Measurements from ENCODE around the gene SIGLEC11. TPM values are rescaled to one million over a fixed set of nuclear protein-coding genes. Genes with fewer than 3 reads are reported as not detected.

SIGLEC11 gene
- total RNA-seq, 2 experiments from 2014 or later = not detected

GRCh38 chr19:49938662-49939061 is 22.3 kb downstream of the SIGLEC11 start:
- Mint-ChIP-seq H3K4me1 (peaks cover 13% of the 10 kb centered on the region), H3K27ac (no peak overlapping the region), H3K27me3 (peaks cover 12% of the 10 kb centered on the region), H3K36me3 (ENCODE audit: low read depth) (peaks cover 1% of the 10 kb centered on the region), H3K9me3 (no peaks in the 10 kb centered on the region), H3K4me3 (no peak overlapping the region)
- ChIA-PET CTCF (interaction anchor here (1.4 to 2.1 kb wide), 3 partner anchors 14 to 46 kb away, joined by 3 to 7 read pairs (median 5); no protein-coding TSS in a partner anchor), POLR2A (no interaction called here)
- no peak for DNase-seq

- H3K4me3 Mint-ChIP-seq = no peak overlapping the region
- H3K27me3 Mint-ChIP-seq = peaks cover 9% of the 10 kb centered on the region
- H3K4me1 Mint-ChIP-seq = peaks cover 21% of the 10 kb centered on the region
- H3K36me3 Mint-ChIP-seq (ENCODE audit: low read depth) = peaks cover 6% of the 10 kb centered on the region
- no peaks in the 10 kb centered on the region for H3K9me3 Mint-ChIP-seq
- no peak overlapping the region for H3K27ac Mint-ChIP-seq
- ChIA-PET CTCF (interaction anchor here (0.8 to 2.1 kb wide), 8 partner anchors 9 to 198 kb away, joined by 3 to 7 read pairs (median 3); partner anchors contain the start of genes ATF5 and NUP62), POLR2A (no interaction called here)
- DNase-seq = peak; percentile 78
Observed at GRCh38 chr19:49937750-49938381, 23.1 kb downstream of the SIGLEC11 start.

- Mint-ChIP-seq H3K36me3 (ENCODE audit: low read depth) (peaks cover 10% of the 10 kb centered on the region), H3K9me3 (no peaks in the 10 kb centered on the region), H3K4me1 (peaks cover 32% of the 10 kb centered on the region), H3K4me3 (no peak overlapping the region), H3K27ac (no peak overlapping the region), H3K27me3 (peaks cover 6% of the 10 kb centered on the region)
- DNase-seq = no peak
- ChIA-PET CTCF (interaction anchor here (0.5 to 1.2 kb wide), 3 partner anchors 50 to 199 kb away, joined by 3 to 4 read pairs (median 3); no protein-coding TSS in a partner anchor), POLR2A (no interaction called here)
Observed at GRCh38 chr19:49936549-49936948, 24.4 kb downstream of the SIGLEC11 start.

- ChIA-PET POLR2A (no interaction called here), CTCF (no interaction called here)
- no peak for DNase-seq
- Mint-ChIP-seq H3K4me3 (peak overlapping the region; percentile 20), H3K4me1 (peaks cover 39% of the 10 kb centered on the region), H3K36me3 (ENCODE audit: low read depth) (peaks cover 22% of the 10 kb centered on the region), H3K9me3 (no peaks in the 10 kb centered on the region), H3K27ac (peak overlapping the region; percentile 10), H3K27me3 (peaks cover 6% of the 10 kb centered on the region)
Observed at GRCh38 chr19:49933643-49934042, 27.3 kb downstream of the SIGLEC11 start.

GRCh38 chr19:49932731-49933131 is 28.2 kb downstream of the SIGLEC11 start:
- Mint-ChIP-seq H3K9me3 (no peaks in the 10 kb centered on the region), H3K27me3 (peaks cover 6% of the 10 kb centered on the region), H3K4me3 (peak overlapping the region; percentile 47), H3K27ac (peak overlapping the region; percentile 66), H3K4me1 (peaks cover 43% of the 10 kb centered on the region), H3K36me3 (ENCODE audit: low read depth) (peaks cover 28% of the 10 kb centered on the region)
- POLR2A ChIA-PET = no interaction called here
- CTCF ChIA-PET = interaction anchor here (0.5 kb wide), 1 partner anchor 975 kb away, joined by 3 read pairs; no protein-coding TSS in a partner anchor
- DNase-seq = peak; percentile 65

GRCh38 chr19:49932041-49932451 is 28.9 kb downstream of the SIGLEC11 start:
- H3K9me3 Mint-ChIP-seq = no peaks in the 10 kb centered on the region
- H3K4me1 Mint-ChIP-seq = peaks cover 47% of the 10 kb centered on the region
- DNase-seq = no peak
- no peak overlapping the region for H3K4me3 Mint-ChIP-seq
- peaks cover 35% of the 10 kb centered on the region for H3K36me3 Mint-ChIP-seq (ENCODE audit: low read depth)
- no peak overlapping the region for H3K27ac Mint-ChIP-seq
- H3K27me3 Mint-ChIP-seq = peaks cover 6% of the 10 kb centered on the region
- POLR2A ChIA-PET = no interaction called here
- CTCF ChIA-PET = no interaction called here

GRCh38 chr19:49931293-49932040 is 29.5 kb downstream of the SIGLEC11 start:
- Mint-ChIP-seq H3K36me3 (ENCODE audit: low read depth) (peaks cover 38% of the 10 kb centered on the region), H3K27ac (peak overlapping the region; percentile 34), H3K9me3 (no peaks in the 10 kb centered on the region), H3K4me1 (peaks cover 50% of the 10 kb centered on the region), H3K27me3 (peaks cover 5% of the 10 kb centered on the region), H3K4me3 (no peak overlapping the region)
- no peak for DNase-seq
- POLR2A ChIA-PET = no interaction called here
- CTCF ChIA-PET = no interaction called here

- Mint-ChIP-seq H3K4me3 (peak overlapping the region; percentile 93), H3K36me3 (ENCODE audit: low read depth) (peaks cover 41% of the 10 kb centered on the region), H3K27ac (no peak overlapping the region), H3K27me3 (no peaks in the 10 kb centered on the region), H3K9me3 (no peaks in the 10 kb centered on the region), H3K4me1 (peaks cover 54% of the 10 kb centered on the region)
- CTCF ChIA-PET = interaction anchor here (1.0 to 2.6 kb wide), 2 partner anchors 18 to 40 kb away, joined by 3 to 8 read pairs; no protein-coding TSS in a partner anchor
- peak; percentile 13 for DNase-seq
- POLR2A ChIA-PET = no interaction called here
Observed at GRCh38 chr19:49930483-49931011, 30.4 kb downstream of the SIGLEC11 start.

- Mint-ChIP-seq H3K27ac (peak overlapping the region; percentile 99), H3K4me3 (peak overlapping the region; percentile 93), H3K4me1 (peaks cover 59% of the 10 kb centered on the region), H3K27me3 (no peaks in the 10 kb centered on the region), H3K36me3 (ENCODE audit: low read depth) (peaks cover 44% of the 10 kb centered on the region), H3K9me3 (no peaks in the 10 kb centered on the region)
- ChIA-PET CTCF (interaction anchor here (1.0 to 2.6 kb wide), 5 partner anchors 8 to 58 kb away, joined by 3 to 8 read pairs (median 6); no protein-coding TSS in a partner anchor), POLR2A (interaction anchor here (0.6 to 2.0 kb wide), 3 partner anchors 32 to 974 kb away, joined by 3 to 4 read pairs (median 3); partner anchors contain the start of gene PTOV1)
- DNase-seq = peak; percentile 96
Observed at GRCh38 chr19:49929611-49930482, 31.1 kb downstream of the SIGLEC11 start.

GRCh38 chr19:49929121-49929610 is 31.8 kb downstream of the SIGLEC11 start, which contains the start of the genes ATF5 and NUP62:
ATF5 (plus strand) TSS chr19:49929205; CDS start chr19:49930851, 1,646 bp downstream.
NUP62 (minus strand) TSS chr19:49929504; CDS start chr19:49909807, 19,697 bp downstream.
- H3K27ac Mint-ChIP-seq = peak within 1 kb of the TSS; percentile 99
- DNase-seq = peak; percentile 92
- no peaks in the 10 kb centered on the region for H3K9me3 Mint-ChIP-seq
- H3K4me3 Mint-ChIP-seq = peak within 1 kb of the TSS; percentile 93
- peaks cover 64% of the 10 kb centered on the region for H3K4me1 Mint-ChIP-seq
- CTCF ChIA-PET = interaction anchor here (1.1 to 2.6 kb wide), 5 partner anchors 8 to 59 kb away, joined by 3 to 8 read pairs (median 6); no protein-coding TSS in a partner anchor
- POLR2A ChIA-PET = interaction anchor here (0.6 to 2.0 kb wide), 2 partner anchors 32 to 79 kb away, joined by 3 to 4 read pairs; partner anchors contain the start of gene PTOV1
- no peaks in the 10 kb centered on the region for H3K27me3 Mint-ChIP-seq
- H3K36me3 Mint-ChIP-seq (ENCODE audit: low read depth) = peaks cover 50% of the 10 kb centered on the region

GRCh38 chr19:49927526-49928264 is 33.3 kb downstream of the SIGLEC11 start:
- DNase-seq = no peak
- H3K36me3 Mint-ChIP-seq (ENCODE audit: low read depth) = peaks cover 54% of the 10 kb centered on the region
- H3K27me3 Mint-ChIP-seq = no peaks in the 10 kb centered on the region
- H3K27ac Mint-ChIP-seq = peak overlapping the region; percentile 75
- peaks cover 58% of the 10 kb centered on the region for H3K4me1 Mint-ChIP-seq
- no peaks in the 10 kb centered on the region for H3K9me3 Mint-ChIP-seq
- ChIA-PET CTCF (interaction anchor here (1.0 to 2.6 kb wide), 7 partner anchors 8 to 255 kb away, joined by 3 to 9 read pairs (median 6); partner anchors contain the start of gene AKT1S1), POLR2A (interaction anchor here (0.8 kb wide), 1 partner anchor 16 kb away, joined by 3 read pairs; no protein-coding TSS in a partner anchor)
- H3K4me3 Mint-ChIP-seq = peak overlapping the region; percentile 93
